NT2/D1 (cell line): ENCODE results near the gene CDK11A.
"Not testable (repeated sequence)": the region's sequence is repeated elsewhere in the genome, so short reads cannot be mapped to it uniquely, and the experiment has no call there.

Experiments
- DNase-seq: peaks from one replicate; pipeline ENCODE4 v3.0.0-alpha.2; 2011; ENCODE audit warnings: low read depth, low spot score
- H3K27me3 ChIP-seq: 2 replicates; pipeline ENCODE4 v1.6.0; 2011; ENCODE audit warnings: mild to moderate bottlenecking; ENCODE audit not compliant: insufficient read length, insufficient read depth
- H3K36me3 ChIP-seq: 2 replicates; pipeline ENCODE4 v1.6.1; 2011; ENCODE audit warnings: mild to moderate bottlenecking, low read length, mixed read lengths; ENCODE audit not compliant: insufficient read depth, insufficient read length
- H3K4me1 ChIP-seq: 2 replicates; pipeline ENCODE4 v1.5.1; 2011; ENCODE audit not compliant: insufficient read depth, insufficient read length
- H3K4me3 ChIP-seq: 2 replicates; pipeline ENCODE4 v1.5.1; 2011; ENCODE audit warnings: low read depth; ENCODE audit not compliant: insufficient read length
- H3K9ac ChIP-seq: 2 replicates; pipeline ENCODE4 v1.6.0; 2011; ENCODE audit warnings: low read depth; ENCODE audit not compliant: insufficient read length
- H3K9me3 ChIP-seq: 2 replicates; pipeline ENCODE4 v1.5.1; 2011; ENCODE audit warnings: mild to moderate bottlenecking, low read length; ENCODE audit not compliant: insufficient read depth

The CDK11A gene

GRCh38 chr1:1658583-1659549 is 65.3 kb downstream of the CDK11A start, which contains the start of gene CDK11B:
TSS of gene CDK11B (minus strand) at chr1:1659004. CDS start at chr1:1657485, 1,519 bp downstream.
- peak; percentile 72 for DNase-seq
- H3K4me1 ChIP-seq, H3K27me3 ChIP-seq, H3K9me3 ChIP-seq: not testable (repeated sequence)
- Histone ChIP-seq H3K9ac (peak within 1 kb of the TSS; percentile 88), H3K4me3 (peak within 1 kb of the TSS; percentile 63), H3K36me3 (peaks cover 32% of the 10 kb centered on the region)
